ENCODE results near the gene STARD4.

Gene STARD4

DNA sequence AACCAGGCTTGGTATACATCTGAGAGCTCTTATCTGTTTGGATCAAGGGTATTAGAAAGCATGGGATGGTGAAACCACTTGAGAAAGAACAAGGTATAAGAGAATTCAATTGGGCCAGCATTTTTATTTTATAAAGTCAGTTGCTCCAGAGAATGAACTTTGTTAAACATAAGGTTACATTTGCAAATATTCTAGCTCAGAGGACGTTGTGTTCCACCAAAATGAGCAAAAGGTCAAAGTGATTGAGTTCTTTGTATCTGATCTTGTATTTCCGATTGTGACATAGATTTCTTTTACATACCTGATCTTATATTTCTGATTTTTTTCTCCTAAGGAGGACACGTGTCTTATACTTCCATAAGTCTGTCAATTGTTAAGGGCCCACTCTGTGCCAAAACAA is 8.6 kb upstream of the STARD4 start:
- TF ChIP-seq, protein P1, sequence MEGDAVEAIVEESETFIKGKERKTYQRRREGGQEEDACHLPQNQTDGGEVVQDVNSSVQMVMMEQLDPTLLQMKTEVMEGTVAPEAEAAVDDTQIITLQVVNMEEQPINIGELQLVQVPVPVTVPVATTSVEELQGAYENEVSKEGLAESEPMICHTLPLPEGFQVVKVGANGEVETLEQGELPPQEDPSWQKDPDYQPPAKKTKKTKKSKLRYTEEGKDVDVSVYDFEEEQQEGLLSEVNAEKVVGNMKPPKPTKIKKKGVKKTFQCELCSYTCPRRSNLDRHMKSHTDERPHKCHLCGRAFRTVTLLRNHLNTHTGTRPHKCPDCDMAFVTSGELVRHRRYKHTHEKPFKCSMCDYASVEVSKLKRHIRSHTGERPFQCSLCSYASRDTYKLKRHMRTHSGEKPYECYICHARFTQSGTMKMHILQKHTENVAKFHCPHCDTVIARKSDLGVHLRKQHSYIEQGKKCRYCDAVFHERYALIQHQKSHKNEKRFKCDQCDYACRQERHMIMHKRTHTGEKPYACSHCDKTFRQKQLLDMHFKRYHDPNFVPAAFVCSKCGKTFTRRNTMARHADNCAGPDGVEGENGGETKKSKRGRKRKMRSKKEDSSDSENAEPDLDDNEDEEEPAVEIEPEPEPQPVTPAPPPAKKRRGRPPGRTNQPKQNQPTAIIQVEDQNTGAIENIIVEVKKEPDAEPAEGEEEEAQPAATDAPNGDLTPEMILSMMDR (IDR thresholded peaks at IDR 0.05), result no peak
- TF ChIP-seq ZFX (IDR thresholded peaks at IDR 0.05; ENCODE audit: borderline replicate concordance), result no peak
- H3K27ac ChIP-seq, result no peak overlapping the region

DNA sequence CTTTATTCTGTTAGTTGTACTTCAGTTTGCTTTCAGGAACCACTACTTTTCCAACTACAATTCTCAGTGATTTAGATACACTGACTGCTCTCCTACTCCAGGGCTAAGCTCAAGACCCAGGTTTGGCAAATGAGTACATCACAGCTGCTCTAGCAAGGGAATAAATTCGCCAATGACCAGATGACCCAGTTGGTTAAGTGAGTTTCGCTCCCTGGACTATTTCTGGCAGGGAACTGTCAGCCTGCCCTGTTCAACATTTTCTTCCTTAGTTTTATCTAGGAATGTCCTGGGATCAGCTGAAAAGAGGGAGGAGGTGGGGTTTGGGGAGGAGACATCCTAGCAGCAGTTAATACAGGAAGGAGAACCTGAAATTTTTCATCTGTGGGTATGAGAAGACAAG is 6.4 kb upstream of the STARD4 start:
- no peak overlapping the region for H3K27ac ChIP-seq

DNA sequence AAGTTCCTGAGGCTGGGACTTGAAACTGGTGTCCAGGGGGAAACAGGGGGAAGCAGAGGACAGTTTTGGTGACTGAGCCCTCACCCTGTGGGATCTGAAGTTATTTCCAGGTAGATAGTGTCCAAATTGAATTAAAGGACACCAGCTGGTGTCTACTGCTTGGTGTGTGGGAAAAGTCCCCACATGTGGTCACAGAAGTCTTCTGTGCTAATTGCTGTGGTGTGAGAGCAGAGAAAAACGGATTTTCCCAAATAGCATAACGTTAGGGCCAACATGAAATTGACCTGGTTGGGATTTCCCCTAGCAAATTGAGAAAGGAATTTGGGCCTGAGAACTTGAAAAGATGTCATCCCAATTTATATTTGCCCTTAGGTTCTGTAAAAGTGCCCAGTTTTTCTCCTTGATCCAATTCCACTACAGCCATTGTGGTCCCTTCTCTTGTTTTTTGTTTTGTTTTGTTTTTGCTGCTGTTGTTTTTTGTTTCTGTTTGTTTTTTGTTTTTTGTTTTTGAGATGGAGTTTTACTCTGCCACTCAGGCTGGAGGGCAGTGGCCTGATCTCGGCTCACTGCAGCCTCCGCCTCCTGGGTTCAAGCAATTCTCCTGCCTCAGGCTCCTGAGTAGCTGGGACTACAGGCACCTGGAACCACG is 5.6 kb upstream of the STARD4 start:
- H3K27ac ChIP-seq, result no peak overlapping the region
- TF ChIP-seq, protein P1 (IDR thresholded peaks at IDR 0.05), result no peak
- no peak for TF ChIP-seq ZFX (IDR thresholded peaks at IDR 0.05; ENCODE audit: borderline replicate concordance)

More for the DNA sequence above, 6.4 kb upstream of the STARD4 start:
- TF ChIP-seq ZFX (IDR thresholded peaks at IDR 0.05; ENCODE audit: borderline replicate concordance), result no peak
- TF ChIP-seq, protein P1 (IDR thresholded peaks at IDR 0.05), result no peak

DNA sequence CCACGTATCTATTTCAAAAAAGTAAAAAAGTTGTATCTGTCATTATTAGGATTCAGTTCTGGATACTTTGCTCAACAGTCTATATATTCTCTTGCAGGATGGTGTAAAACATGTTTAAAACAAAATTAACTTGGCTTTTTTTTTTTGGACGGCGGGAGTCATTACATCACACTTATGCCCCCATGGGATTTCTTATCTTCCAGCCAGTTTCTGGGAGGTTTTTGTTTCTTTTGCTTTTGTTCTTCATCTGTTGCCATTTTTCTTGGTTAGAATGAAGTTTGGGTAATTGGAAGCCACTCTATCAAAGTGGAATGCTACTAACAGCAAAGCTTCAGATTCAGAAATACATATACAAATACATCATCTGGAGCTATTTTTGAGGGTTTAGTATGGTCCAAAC is 1.8 kb upstream of the STARD4 start:
- H3K27ac ChIP-seq, result peak overlapping the region; percentile 98
- TF ChIP-seq ZFX (IDR thresholded peaks at IDR 0.05; ENCODE audit: borderline replicate concordance), result no peak
- TF ChIP-seq, protein P1 (IDR thresholded peaks at IDR 0.05), result no peak

DNA sequence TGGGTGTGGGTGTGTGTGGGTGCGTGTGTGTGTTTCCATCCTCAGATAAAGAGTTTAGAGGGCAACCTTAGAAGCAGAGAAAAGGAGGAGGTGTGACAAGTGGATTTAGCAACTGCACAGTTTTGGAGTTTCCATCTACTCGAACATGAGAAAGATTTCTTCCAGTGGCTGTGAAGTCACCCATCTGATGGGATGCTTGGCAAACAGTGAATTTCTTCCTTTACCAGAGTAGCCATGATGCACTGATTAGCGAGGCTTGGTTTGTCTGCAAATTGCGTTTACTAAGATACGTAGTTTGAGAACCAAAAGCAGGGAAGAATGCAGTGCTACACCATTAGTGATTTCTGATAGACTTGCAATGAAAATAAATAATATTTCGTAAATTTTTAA is 791 bp upstream of the STARD4 start:
- TF ChIP-seq, protein P1 (IDR thresholded peaks at IDR 0.05), result no peak
- no peak for TF ChIP-seq ZFX (IDR thresholded peaks at IDR 0.05; ENCODE audit: borderline replicate concordance)

DNA sequence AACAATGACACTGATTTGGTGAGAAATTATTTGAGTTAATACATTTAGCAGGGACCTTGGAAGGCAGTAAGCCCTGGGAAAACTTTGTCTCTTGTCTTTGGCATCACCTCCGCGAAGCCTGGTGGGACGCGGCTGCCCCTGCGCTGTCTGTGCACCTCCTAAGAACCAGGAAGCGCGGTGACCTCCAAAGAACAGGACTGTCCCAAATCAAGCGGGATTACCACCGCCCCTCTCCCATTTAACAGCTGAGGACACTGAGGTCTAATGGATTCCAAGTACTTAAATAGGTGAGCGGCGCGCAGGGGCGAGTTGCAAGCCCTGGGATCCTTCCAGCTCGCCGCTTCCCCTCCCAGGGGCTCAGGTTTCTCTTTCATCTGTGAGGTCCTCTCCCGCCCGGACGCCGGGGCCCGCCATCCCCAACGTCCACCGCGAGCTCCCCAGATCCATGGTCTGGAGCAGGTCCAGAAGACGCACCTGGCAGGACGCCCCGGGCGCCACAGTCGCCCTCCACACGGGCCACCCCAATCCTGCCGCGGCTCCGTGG is 432 bp downstream of the STARD4 start:
- TF ChIP-seq, protein P1 (IDR thresholded peaks at IDR 0.05), result no peak
- TF ChIP-seq ZFX (IDR thresholded peaks at IDR 0.05; ENCODE audit: borderline replicate concordance), result no peak
- H3K27ac ChIP-seq, result peak overlapping the region; percentile 98

More for the DNA sequence above, 791 bp upstream of the STARD4 start:
- H3K27ac ChIP-seq, result peak overlapping the region; percentile 98

DNA sequence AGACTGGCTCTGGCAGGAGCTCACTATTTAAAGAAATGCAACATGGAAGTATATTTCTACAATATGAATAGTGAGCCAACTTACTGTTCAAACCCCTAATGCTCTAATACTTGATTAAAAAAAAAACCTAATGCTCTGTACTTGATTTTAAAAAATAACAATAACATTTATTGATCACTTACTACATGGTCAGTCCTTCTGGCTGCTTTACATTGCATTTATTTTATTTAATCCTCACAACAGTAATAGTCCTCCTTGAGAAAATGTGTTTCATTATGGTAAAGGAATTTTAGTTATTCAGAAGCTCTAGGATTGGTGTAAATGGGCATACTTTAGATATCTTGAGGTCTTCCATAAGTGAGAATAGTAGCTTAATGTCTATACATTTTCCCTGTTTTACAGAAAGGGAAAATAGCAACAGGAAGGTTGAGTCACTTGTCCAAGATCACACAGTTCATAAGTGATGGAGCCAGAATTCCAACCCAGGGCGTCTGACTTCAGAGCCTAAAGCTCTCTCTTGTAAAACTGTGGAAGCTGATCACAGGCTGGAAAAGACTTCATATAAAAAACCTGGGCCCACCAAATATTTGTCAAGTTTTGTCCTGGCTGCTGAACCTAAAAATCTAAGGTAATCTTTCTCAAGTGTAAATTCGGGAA is 1.0 kb downstream of the STARD4 start:
- TF ChIP-seq ZFX (IDR thresholded peaks at IDR 0.05; ENCODE audit: borderline replicate concordance), result no peak
- TF ChIP-seq, protein P1 (IDR thresholded peaks at IDR 0.05), result no peak
- H3K27ac ChIP-seq, result peak overlapping the region; percentile 98

All from 22Rv1 (cell line).